ENCODE results near the gene SERPINE3. TPM values are rescaled to one million over a fixed set of nuclear protein-coding genes. Genes with fewer than 3 reads are reported as not detected.

SERPINE3 gene
- total and polyA plus RNA-seq, 4 donors = not detected

DNA sequence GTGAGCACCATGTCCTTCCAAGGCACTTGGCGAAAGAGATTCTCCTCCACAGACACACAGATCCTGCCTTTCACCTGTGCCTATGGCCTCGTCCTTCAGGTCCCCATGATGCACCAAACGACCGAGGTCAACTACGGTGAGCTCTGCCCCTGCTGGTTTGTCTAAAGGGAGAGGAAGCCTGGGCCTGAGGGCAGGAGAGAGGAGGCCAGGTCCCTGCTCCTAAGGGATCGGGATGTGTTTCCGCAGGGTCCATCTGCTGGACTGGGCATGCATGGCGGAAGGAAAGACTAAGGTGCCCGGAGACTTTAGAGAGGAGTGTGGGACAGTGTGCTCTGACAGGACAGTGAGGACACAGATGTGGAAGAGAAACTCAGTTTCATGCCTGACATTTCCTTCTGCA, 7.6 kb downstream of the SERPINE3 start:
- intact Hi-C loops (cut with DNase I) = no loop called here
- no peaks in the 10 kb centered on the region for H3K27me3 ChIP-seq (ENCODE audit: control insufficient read depth in 1 of 2, insufficient read depth in 2 of 2, low read length in 1 of 2)
- H3K4me1 ChIP-seq (ENCODE audit: control insufficient read depth in 1 of 2, insufficient read depth in 2 of 2, low read length in 2 of 2) = no peaks in the 10 kb centered on the region
- no peaks in the 10 kb centered on the region for H3K36me3 ChIP-seq (ENCODE audit: control insufficient read depth in 1 of 2, insufficient read depth in 2 of 2, low read length in 1 of 2)
- DNase-seq = no peak
- no peak for ATAC-seq (ENCODE audit: low FRiP score)
- no peak overlapping the region for H3K4me3 ChIP-seq (ENCODE audit: low read length in 2 of 2)
- WGBS, 2 donors = 87 to 88% methylated on average over 9 of the region's 9 CpGs
- H3K27ac ChIP-seq (ENCODE audit: low read depth in 1 of 2, low read length in 2 of 2) = no peak overlapping the region
- no peaks in the 10 kb centered on the region for H3K9me3 ChIP-seq (ENCODE audit: control insufficient read depth, low read length)

DNA sequence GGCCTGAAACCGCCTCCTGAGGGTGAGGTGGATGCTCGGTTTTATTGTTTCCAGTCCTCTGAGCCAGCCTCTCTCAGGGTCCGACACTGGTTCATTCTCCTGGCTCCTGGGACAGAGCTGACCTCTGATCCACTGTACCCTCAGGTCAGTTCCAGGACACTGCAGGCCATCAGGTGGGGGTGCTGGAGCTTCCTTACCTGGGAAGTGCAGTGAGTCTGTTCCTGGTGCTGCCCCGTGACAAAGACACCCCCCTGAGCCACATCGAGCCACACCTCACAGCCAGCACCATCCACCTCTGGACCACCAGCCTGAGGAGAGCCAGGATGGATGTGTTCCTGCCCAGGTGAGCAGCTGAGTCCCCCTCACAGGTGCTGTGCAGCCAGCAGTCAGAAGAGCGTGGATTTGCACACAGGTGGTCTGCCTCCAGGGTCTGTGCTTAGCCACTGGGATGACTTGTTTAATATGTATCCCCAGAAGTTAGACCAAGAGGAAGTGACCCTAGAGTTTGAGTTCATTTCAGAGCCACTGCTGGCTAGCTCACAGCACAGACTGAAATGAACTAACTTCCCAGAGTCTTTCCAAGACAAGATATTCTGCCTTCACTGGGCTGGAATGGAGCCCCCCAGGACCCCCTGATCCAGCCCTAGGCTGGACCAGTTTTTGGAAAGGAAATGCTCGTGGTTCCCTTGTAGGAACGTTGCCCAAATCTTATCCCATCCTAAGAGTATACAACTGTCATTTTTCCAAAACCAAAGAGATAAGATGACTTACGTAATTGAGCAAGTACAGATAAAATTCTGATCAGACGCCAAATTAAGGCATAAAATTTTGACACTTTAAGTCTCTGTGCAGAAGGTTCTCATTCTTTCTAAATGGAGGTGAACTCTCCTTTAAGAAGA, 8.8 kb downstream of the SERPINE3 start:
- H3K27ac ChIP-seq (ENCODE audit: low read depth in 1 of 2, low read length in 2 of 2) = no peak overlapping the region
- no peaks in the 10 kb centered on the region for H3K4me1 ChIP-seq (ENCODE audit: control insufficient read depth in 1 of 2, insufficient read depth in 2 of 2, low read length in 2 of 2)
- ATAC-seq (ENCODE audit: low FRiP score) (peak; percentile 10), DNase-seq (no peak)
- no peaks in the 10 kb centered on the region for H3K27me3 ChIP-seq (ENCODE audit: control insufficient read depth in 1 of 2, insufficient read depth in 2 of 2, low read length in 1 of 2)
- 81 to 83% methylated on average over 10 of the region's 10 CpGs for WGBS, 2 donors
- intact Hi-C loops (cut with DNase I) = no loop called here
- H3K9me3 ChIP-seq (ENCODE audit: control insufficient read depth, low read length) = no peaks in the 10 kb centered on the region
- no peak overlapping the region for H3K4me3 ChIP-seq (ENCODE audit: low read length in 2 of 2)
- no peaks in the 10 kb centered on the region for H3K36me3 ChIP-seq (ENCODE audit: control insufficient read depth in 1 of 2, insufficient read depth in 2 of 2, low read length in 1 of 2)

DNA sequence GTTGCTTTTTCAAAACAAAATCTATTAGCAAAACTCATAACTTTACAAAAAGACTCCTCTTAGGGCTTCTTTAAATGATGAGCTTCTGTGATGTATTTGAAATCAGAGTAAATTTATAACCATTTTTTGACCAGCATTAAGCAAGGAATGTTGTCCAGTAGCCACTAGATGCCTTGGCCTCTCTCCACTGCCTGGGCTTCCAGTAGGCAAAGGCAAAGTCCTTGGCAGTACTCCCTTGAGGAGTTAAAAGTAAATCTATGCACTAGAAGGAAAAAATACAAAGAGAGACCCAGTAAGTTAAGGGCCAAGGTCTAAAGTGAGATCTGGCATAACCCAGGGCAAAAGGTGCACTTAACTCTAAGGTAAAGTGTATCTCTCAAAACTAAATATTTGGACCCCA, 9.5 kb downstream of the SERPINE3 start:
- ATAC-seq (ENCODE audit: low FRiP score) (no peak), DNase-seq (no peak)
- intact Hi-C loops (cut with DNase I) = no loop called here
- no peaks in the 10 kb centered on the region for H3K27me3 ChIP-seq (ENCODE audit: control insufficient read depth in 1 of 2, insufficient read depth in 2 of 2, low read length in 1 of 2)
- H3K4me3 ChIP-seq (ENCODE audit: low read length in 2 of 2) = no peak overlapping the region
- H3K36me3 ChIP-seq (ENCODE audit: control insufficient read depth in 1 of 2, insufficient read depth in 2 of 2, low read length in 1 of 2) = no peaks in the 10 kb centered on the region
- H3K27ac ChIP-seq (ENCODE audit: low read depth in 1 of 2, low read length in 2 of 2) = no peak overlapping the region
- no peaks in the 10 kb centered on the region for H3K4me1 ChIP-seq (ENCODE audit: control insufficient read depth in 1 of 2, insufficient read depth in 2 of 2, low read length in 2 of 2)
- H3K9me3 ChIP-seq (ENCODE audit: control insufficient read depth, low read length) = no peaks in the 10 kb centered on the region

DNA sequence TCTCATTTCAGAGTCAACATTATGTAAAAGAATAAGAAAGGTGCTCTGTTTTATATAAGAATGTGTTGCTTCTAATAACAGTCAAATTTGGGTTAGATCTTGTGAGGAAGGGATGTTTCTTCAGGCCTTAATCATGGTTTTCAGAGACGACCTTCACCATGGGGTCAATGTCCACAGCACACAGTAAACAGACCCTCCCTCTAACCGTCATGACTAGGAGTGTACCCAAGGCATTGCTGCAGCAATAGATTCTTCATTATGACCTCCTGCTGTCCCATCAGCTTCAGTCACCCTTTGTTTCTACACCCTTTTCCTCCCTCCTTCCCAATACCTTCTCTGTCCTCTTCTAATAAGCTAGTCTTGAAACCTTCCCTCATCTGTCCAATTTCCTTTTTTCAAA, 15.7 kb downstream of the SERPINE3 start:
- 66 to 69% methylated on average over 2 of the region's 2 CpGs for WGBS, 2 donors

DNA sequence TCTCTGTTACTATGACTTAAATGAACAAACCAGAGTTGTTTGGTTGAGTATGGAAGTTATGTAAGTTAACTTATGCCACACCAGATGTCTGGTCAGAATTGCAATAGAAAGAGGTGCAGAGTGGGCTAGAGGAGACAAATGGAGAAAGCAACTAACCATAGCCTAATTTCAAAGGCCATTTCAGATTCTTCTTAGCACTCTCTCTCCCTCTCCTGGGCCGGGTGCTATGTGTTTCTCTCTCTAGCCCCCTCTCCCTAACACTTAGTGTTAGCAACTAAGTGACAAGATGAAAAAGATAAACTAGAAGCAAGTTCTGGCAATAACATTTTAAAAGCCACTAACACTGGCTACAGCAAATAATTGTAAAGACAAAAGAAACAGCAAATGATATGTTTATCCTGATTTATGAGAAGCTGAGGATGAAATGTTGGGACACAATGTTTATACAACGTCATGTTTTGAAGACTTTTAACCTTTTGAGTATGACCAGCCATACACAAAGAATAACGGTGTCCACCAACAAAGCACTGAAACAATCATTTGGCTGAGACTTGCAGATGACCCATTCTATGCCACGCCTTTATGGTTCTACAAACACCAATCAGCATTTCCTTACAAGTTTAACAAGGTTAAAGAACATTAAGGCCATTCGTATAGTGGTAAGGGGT, 18.6 kb downstream of the SERPINE3 start:
- no peak overlapping the region for H3K27ac ChIP-seq (ENCODE audit: low read depth in 1 of 2, low read length in 2 of 2)
- no peaks in the 10 kb centered on the region for H3K9me3 ChIP-seq (ENCODE audit: control insufficient read depth, low read length)
- H3K27me3 ChIP-seq (ENCODE audit: control insufficient read depth in 1 of 2, insufficient read depth in 2 of 2, low read length in 1 of 2) = no peaks in the 10 kb centered on the region
- DNase-seq (no peak), ATAC-seq (ENCODE audit: low FRiP score) (no peak)
- H3K36me3 ChIP-seq (ENCODE audit: control insufficient read depth in 1 of 2, insufficient read depth in 2 of 2, low read length in 1 of 2) = peaks cover 0 to 2% of the 10 kb centered on the region in 2 donors
- H3K4me1 ChIP-seq (ENCODE audit: control insufficient read depth in 1 of 2, insufficient read depth in 2 of 2, low read length in 2 of 2) = no peaks in the 10 kb centered on the region
- intact Hi-C loops (cut with DNase I) = no loop called here
- H3K4me3 ChIP-seq (ENCODE audit: low read length in 2 of 2) = no peak overlapping the region
- 73 to 77% methylated on average over 5 of the region's 5 CpGs for WGBS, 2 donors

More for the DNA sequence above, 15.7 kb downstream of the SERPINE3 start:
- Histone ChIP-seq H3K4me1 (ENCODE audit: control insufficient read depth in 1 of 2, insufficient read depth in 2 of 2, low read length in 2 of 2) (no peaks in the 10 kb centered on the region), H3K4me3 (ENCODE audit: low read length in 2 of 2) (no peak overlapping the region), H3K9me3 (ENCODE audit: control insufficient read depth, low read length) (no peaks in the 10 kb centered on the region), H3K36me3 (ENCODE audit: control insufficient read depth in 1 of 2, insufficient read depth in 2 of 2, low read length in 1 of 2) (no peaks in the 10 kb centered on the region), H3K27me3 (ENCODE audit: control insufficient read depth in 1 of 2, insufficient read depth in 2 of 2, low read length in 1 of 2) (no peaks in the 10 kb centered on the region), H3K27ac (ENCODE audit: low read depth in 1 of 2, low read length in 2 of 2) (no peak overlapping the region)
- intact Hi-C loops (cut with DNase I) = no loop called here
- no peak for DNase-seq
- ATAC-seq (ENCODE audit: low FRiP score) = no peak

DNA sequence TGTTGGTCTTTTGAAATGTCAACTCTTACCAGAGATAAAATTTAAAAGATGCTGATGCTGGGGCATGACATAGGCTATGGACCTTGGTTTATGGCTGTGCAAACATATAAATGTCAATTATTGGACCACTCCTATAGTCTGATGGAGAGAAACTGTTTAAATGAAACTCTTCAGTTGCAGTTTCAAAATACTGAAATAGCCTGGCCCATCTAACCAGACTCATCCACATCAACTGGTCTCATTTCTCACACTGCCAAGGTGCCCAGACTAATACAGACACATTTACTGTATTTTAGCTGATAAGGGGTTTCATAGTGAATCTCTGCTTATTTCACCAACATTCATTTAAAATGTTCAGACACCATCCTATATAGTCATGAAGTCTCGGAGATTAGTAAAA, 19.9 kb downstream of the SERPINE3 start:
- H3K27ac ChIP-seq (ENCODE audit: low read depth in 1 of 2, low read length in 2 of 2) = no peak overlapping the region
- H3K27me3 ChIP-seq (ENCODE audit: control insufficient read depth in 1 of 2, insufficient read depth in 2 of 2, low read length in 1 of 2) = no peaks in the 10 kb centered on the region
- no peak overlapping the region for H3K4me3 ChIP-seq (ENCODE audit: low read length in 2 of 2)
- no peak for ATAC-seq (ENCODE audit: low FRiP score)
- peaks cover 0 to 2% of the 10 kb centered on the region in 2 donors for H3K36me3 ChIP-seq (ENCODE audit: control insufficient read depth in 1 of 2, insufficient read depth in 2 of 2, low read length in 1 of 2)
- intact Hi-C loops (cut with DNase I) = no loop called here
- DNase-seq = no peak
- H3K9me3 ChIP-seq (ENCODE audit: control insufficient read depth, low read length) = no peaks in the 10 kb centered on the region
- no peaks in the 10 kb centered on the region for H3K4me1 ChIP-seq (ENCODE audit: control insufficient read depth in 1 of 2, insufficient read depth in 2 of 2, low read length in 2 of 2)
- WGBS, 2 donors = 92 to 98% methylated on average over 1 of the region's 1 CpG

DNA sequence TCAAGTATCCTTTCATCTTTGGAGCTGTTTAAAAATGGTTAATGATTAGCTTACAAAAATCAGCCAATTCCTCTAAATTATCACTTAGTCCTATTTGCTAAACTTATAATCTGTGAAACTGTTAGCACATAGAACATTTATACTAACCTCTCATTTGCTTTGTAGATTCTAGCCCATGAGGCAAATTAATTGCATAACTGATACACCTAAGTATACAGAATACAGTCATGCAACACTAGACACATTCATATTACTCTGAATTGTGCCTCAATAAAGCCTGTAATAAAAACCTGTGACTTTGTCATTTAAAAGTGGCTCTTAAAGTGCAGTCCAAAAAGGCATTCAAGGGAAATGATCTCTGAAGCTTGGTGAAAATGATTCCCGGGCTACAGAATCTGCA, 21.0 kb downstream of the SERPINE3 start:
- no peaks in the 10 kb centered on the region for H3K27me3 ChIP-seq (ENCODE audit: control insufficient read depth in 1 of 2, insufficient read depth in 2 of 2, low read length in 1 of 2)
- DNase-seq (no peak), ATAC-seq (ENCODE audit: low FRiP score) (no peak)
- WGBS, 2 donors = 91 to 97% methylated on average over 1 of the region's 1 CpG
- H3K27ac ChIP-seq (ENCODE audit: low read depth in 1 of 2, low read length in 2 of 2) = no peak overlapping the region
- no peaks in the 10 kb centered on the region for H3K9me3 ChIP-seq (ENCODE audit: control insufficient read depth, low read length)
- H3K36me3 ChIP-seq (ENCODE audit: control insufficient read depth in 1 of 2, insufficient read depth in 2 of 2, low read length in 1 of 2) = peaks cover 0 to 2% of the 10 kb centered on the region in 2 donors
- no peak overlapping the region for H3K4me3 ChIP-seq (ENCODE audit: low read length in 2 of 2)
- no peaks in the 10 kb centered on the region for H3K4me1 ChIP-seq (ENCODE audit: control insufficient read depth in 1 of 2, insufficient read depth in 2 of 2, low read length in 2 of 2)
- intact Hi-C loops (cut with DNase I) = no loop called here

DNA sequence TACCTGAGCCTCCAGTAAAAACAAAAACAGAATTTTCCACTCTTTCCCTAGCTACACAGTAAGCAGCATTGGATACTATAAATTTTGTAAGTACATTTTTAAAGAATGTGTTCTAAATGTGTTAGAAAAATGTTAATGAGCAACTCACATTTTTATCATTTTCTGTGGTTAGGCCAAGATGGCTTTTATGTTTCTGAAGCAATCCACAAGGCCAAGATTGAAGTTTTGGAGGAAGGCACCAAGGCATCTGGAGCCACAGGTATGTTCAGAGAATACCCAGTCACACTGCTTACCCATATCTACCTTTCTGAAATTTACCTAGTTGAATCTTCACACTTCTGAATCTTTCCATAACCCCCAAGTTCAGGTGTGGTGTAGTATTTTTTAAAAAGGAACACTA, 21.6 kb downstream of the SERPINE3 start:
- DNase-seq (no peak), ATAC-seq (ENCODE audit: low FRiP score) (no peak)
- Histone ChIP-seq H3K27me3 (ENCODE audit: control insufficient read depth in 1 of 2, insufficient read depth in 2 of 2, low read length in 1 of 2) (no peaks in the 10 kb centered on the region), H3K9me3 (ENCODE audit: control insufficient read depth, low read length) (no peaks in the 10 kb centered on the region), H3K4me1 (ENCODE audit: control insufficient read depth in 1 of 2, insufficient read depth in 2 of 2, low read length in 2 of 2) (no peaks in the 10 kb centered on the region), H3K4me3 (ENCODE audit: low read length in 2 of 2) (no peak overlapping the region), H3K36me3 (ENCODE audit: control insufficient read depth in 1 of 2, insufficient read depth in 2 of 2, low read length in 1 of 2) (peaks cover 0 to 2% of the 10 kb centered on the region in 2 donors), H3K27ac (ENCODE audit: low read depth in 1 of 2, low read length in 2 of 2) (no peak overlapping the region)
- intact Hi-C loops (cut with DNase I) = no loop called here

DNA sequence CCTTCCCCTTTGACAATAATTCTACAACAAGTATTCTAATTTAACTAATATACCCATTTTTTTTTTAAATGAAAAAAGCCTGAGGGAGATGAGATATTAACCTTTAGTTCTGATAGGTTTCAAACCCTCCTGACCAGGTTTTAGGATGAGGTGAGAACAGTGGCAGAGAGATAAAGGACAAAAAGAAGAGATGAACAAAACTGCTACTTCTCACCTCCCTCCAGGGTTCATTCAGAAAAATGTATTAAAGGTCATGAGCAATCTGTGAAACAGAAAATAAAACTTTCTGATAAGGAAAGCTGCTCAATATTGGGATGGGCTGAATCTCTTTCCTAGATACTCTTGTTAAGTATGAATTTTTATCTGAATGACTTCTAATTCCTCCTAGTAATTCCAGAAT, 24.1 kb downstream of the SERPINE3 start:
- Histone ChIP-seq H3K27ac (ENCODE audit: low read depth in 1 of 2, low read length in 2 of 2) (no peak overlapping the region), H3K4me1 (ENCODE audit: control insufficient read depth in 1 of 2, insufficient read depth in 2 of 2, low read length in 2 of 2) (no peaks in the 10 kb centered on the region), H3K36me3 (ENCODE audit: control insufficient read depth in 1 of 2, insufficient read depth in 2 of 2, low read length in 1 of 2) (peaks cover 2% of the 10 kb centered on the region in 2 donors), H3K9me3 (ENCODE audit: control insufficient read depth, low read length) (no peaks in the 10 kb centered on the region), H3K27me3 (ENCODE audit: control insufficient read depth in 1 of 2, insufficient read depth in 2 of 2, low read length in 1 of 2) (no peaks in the 10 kb centered on the region), H3K4me3 (ENCODE audit: low read length in 2 of 2) (no peak overlapping the region)
- DNase-seq (no peak), ATAC-seq (ENCODE audit: low FRiP score) (no peak)
- intact Hi-C loops (cut with DNase I) = no loop called here
